GM11168 (cell line): ENCODE results near the gene PCSK1.

ENCODE experiments used
- in situ Hi-C: fragments of 300-500 bp; cut with MboI; formaldehyde crosslinking; loops from one replicate; pipeline ENCODE4 v1.12.0; 2022; ENCODE audit warnings: low sequenced_read_pairs; ENCODE audit not compliant: unreplicated experiment

The PCSK1 gene

GRCh38 chr5:96433066-96433447 is at the start of gene PCSK1:
PCSK1 (minus strand) TSS chr5:96433248; CDS start chr5:96433042, 206 bp downstream.
- in situ Hi-C loops: no loop called here

- in situ Hi-C loops: no loop called here
Observed at GRCh38 chr5:96481867-96482266, 48.8 kb upstream of the PCSK1 start.

- in situ Hi-C loops: no loop called here
Observed at GRCh38 chr5:96481009-96481786, 48.1 kb upstream of the PCSK1 start.

GRCh38 chr5:96478983-96479382 is 45.9 kb upstream of the PCSK1 start:
- in situ Hi-C loops: no loop called here

GRCh38 chr5:96476654-96477053 is 43.6 kb upstream of the PCSK1 start:
- in situ Hi-C loops: no loop called here

- in situ Hi-C loops: no loop called here
Observed at GRCh38 chr5:96474073-96474472, 41.0 kb upstream of the PCSK1 start.

- in situ Hi-C loops: no loop called here
Observed at GRCh38 chr5:96473155-96473554, 40.1 kb upstream of the PCSK1 start.

GRCh38 chr5:96470785-96471184 is 37.7 kb upstream of the PCSK1 start:
- in situ Hi-C loops: no loop called here

- in situ Hi-C loops: no loop called here
Observed at GRCh38 chr5:96468956-96469355, 35.9 kb upstream of the PCSK1 start.

- in situ Hi-C loops: no loop called here
Observed at GRCh38 chr5:96463091-96463490, 30.0 kb upstream of the PCSK1 start.

GRCh38 chr5:96459313-96460121 is 26.5 kb upstream of the PCSK1 start:
- in situ Hi-C loops: no loop called here

GRCh38 chr5:96458176-96458575 is 25.1 kb upstream of the PCSK1 start:
- in situ Hi-C loops: no loop called here

GRCh38 chr5:96455789-96456188 is 22.7 kb upstream of the PCSK1 start:
- in situ Hi-C loops: no loop called here

- in situ Hi-C loops: no loop called here
Observed at GRCh38 chr5:96453394-96453793, 20.3 kb upstream of the PCSK1 start.

GRCh38 chr5:96447949-96448348 is 14.9 kb upstream of the PCSK1 start:
- in situ Hi-C loops: no loop called here

GRCh38 chr5:96440185-96440538 is 7.1 kb upstream of the PCSK1 start:
- in situ Hi-C loops: no loop called here

- in situ Hi-C loops: no loop called here
Observed at GRCh38 chr5:96439477-96440184, 6.6 kb upstream of the PCSK1 start.

- in situ Hi-C loops: no loop called here
Observed at GRCh38 chr5:96434201-96434645, 1.2 kb upstream of the PCSK1 start.

GRCh38 chr5:96432216-96433065 is 607 bp downstream of the PCSK1 start:
- in situ Hi-C loops: no loop called here
